HG02870 (cell line): ENCODE data around the gene IGFN1.

Experiments used
- ATAC-seq: cut with Tn5 transposase; IDR thresholded peaks from one replicate; pipeline ENCODE4 v1.9.1; 2021; ENCODE audit warnings: mild to moderate bottlenecking, moderate library complexity; ENCODE audit not compliant: unreplicated experiment

Gene IGFN1

GRCh38 chr1:201184307-201185122, 6.1 kb upstream of the IGFN1 start:
- no peak for ATAC-seq

GRCh38 chr1:201185123-201185453, 5.5 kb upstream of the IGFN1 start:
- no peak for ATAC-seq

- no peak for ATAC-seq
Measured at GRCh38 chr1:201185527-201186128, 5.0 kb upstream of the IGFN1 start.

GRCh38 chr1:201186192-201186591, 4.4 kb upstream of the IGFN1 start:
- no peak for ATAC-seq

- ATAC-seq: no peak
Measured at GRCh38 chr1:201189085-201189484, 1.5 kb upstream of the IGFN1 start.

GRCh38 chr1:201190005-201190404, 619 bp upstream of the IGFN1 start:
- ATAC-seq: no peak

- no peak for ATAC-seq
Measured at GRCh38 chr1:201191653-201192260, 1.1 kb downstream of the IGFN1 start.

- ATAC-seq: no peak
Measured at GRCh38 chr1:201192261-201192788, 1.7 kb downstream of the IGFN1 start.

GRCh38 chr1:201194046-201194445, 3.4 kb downstream of the IGFN1 start:
- ATAC-seq: no peak

- no peak for ATAC-seq
Measured at GRCh38 chr1:201198598-201198997, 8.0 kb downstream of the IGFN1 start.

GRCh38 chr1:201205036-201205435, 14.4 kb downstream of the IGFN1 start:
- ATAC-seq: no peak

- no peak for ATAC-seq
Measured at GRCh38 chr1:201206176-201206575, 15.6 kb downstream of the IGFN1 start.

- no peak for ATAC-seq
Measured at GRCh38 chr1:201207046-201207445, 16.4 kb downstream of the IGFN1 start.

GRCh38 chr1:201208236-201208635, 17.6 kb downstream of the IGFN1 start:
- ATAC-seq: no peak

GRCh38 chr1:201212056-201212455, 21.4 kb downstream of the IGFN1 start:
- ATAC-seq: no peak

- no peak for ATAC-seq
Measured at GRCh38 chr1:201212461-201213055, 21.9 kb downstream of the IGFN1 start.

GRCh38 chr1:201213106-201213770, 22.6 kb downstream of the IGFN1 start:
- no peak for ATAC-seq

GRCh38 chr1:201213926-201214325, 23.3 kb downstream of the IGFN1 start:
- ATAC-seq: no peak

GRCh38 chr1:201214461-201214860, 23.8 kb downstream of the IGFN1 start:
- ATAC-seq: no peak

- no peak for ATAC-seq
Measured at GRCh38 chr1:201214886-201215285, 24.3 kb downstream of the IGFN1 start.
